HCEC 1CT (cell line): ENCODE results near the gene ZNF468.
"Not testable (repeated sequence)": the region's sequence is repeated elsewhere in the genome, so short reads cannot be mapped to it uniquely, and the experiment has no call there.

Source experiments
- DNase-seq: peaks from one replicate; pipeline ENCODE4 v3.0.0-alpha.2; 2017

ZNF468 gene

GRCh38 chr19:52823676-52824075 lies 33.7 kb downstream of the ZNF468 start:
- DNase-seq, result no peak

GRCh38 chr19:52821204-52821960 lies 36.0 kb downstream of the ZNF468 start, which contains the start of gene ZNF28:
ZNF28 (minus strand) TSS chr19:52821633; CDS start chr19:52817958, 3,675 bp downstream.
- peak; percentile 11 for DNase-seq

GRCh38 chr19:52820472-52821203 lies 36.8 kb downstream of the ZNF468 start:
- DNase-seq, result not testable (repeated sequence)

- DNase-seq, result no peak
These were observed 47.6 kb downstream of the ZNF468 start for GRCh38 chr19:52809801-52810200.

- DNase-seq, result not testable (repeated sequence)
These were observed 57.3 kb downstream of the ZNF468 start for GRCh38 chr19:52799950-52800640.

- DNase-seq, result no peak
These were observed 68.0 kb downstream of the ZNF468 start for GRCh38 chr19:52789440-52789839.
